ENCODE data around the gene TTC29. TPM values are rescaled to one million over a fixed set of nuclear protein-coding genes. Genes with fewer than 3 reads are reported as not detected.

Gene TTC29
- total RNA-seq, 1 donor from 2014 or later: not detected

GRCh38 chr4:146952896-146953295, 7.2 kb upstream of the TTC29 start:
- Histone ChIP-seq H3K9me3 (no peaks in the 10 kb centered on the region), H3K27me3 (peaks cover 23% of the 10 kb centered on the region), H3K27ac (no peak overlapping the region), H3K36me3 (no peaks in the 10 kb centered on the region), H3K4me1 (no peaks in the 10 kb centered on the region), H3K4me3 (no peak overlapping the region)
- no peak for ATAC-seq
- TF ChIP-seq CTCF (IDR thresholded peaks at IDR 0.05): no peak
- intact Hi-C loops (cut with DNase I): no loop called here
- DNase-seq: no peak

- no peaks in the 10 kb centered on the region for H3K9me3 ChIP-seq
- peaks cover 33% of the 10 kb centered on the region for H3K27me3 ChIP-seq
- H3K36me3 ChIP-seq: no peaks in the 10 kb centered on the region
- no peak overlapping the region for H3K27ac ChIP-seq
- DNase-seq (no peak), ATAC-seq (no peak)
- intact Hi-C loops (cut with DNase I): no loop called here
- H3K4me1 ChIP-seq: peaks cover 19% of the 10 kb centered on the region
- no peak for TF ChIP-seq CTCF (IDR thresholded peaks at IDR 0.05)
- no peak overlapping the region for H3K4me3 ChIP-seq
Observed at GRCh38 chr4:146949559-146949958, 3.9 kb upstream of the TTC29 start.

GRCh38 chr4:146943691-146944375, 1.8 kb downstream of the TTC29 start:
- ATAC-seq: no peak
- DNase-seq: no peak
- Histone ChIP-seq H3K4me1 (peaks cover 19% of the 10 kb centered on the region), H3K27me3 (peaks cover 11% of the 10 kb centered on the region), H3K9me3 (no peaks in the 10 kb centered on the region), H3K36me3 (no peaks in the 10 kb centered on the region), H3K27ac (no peak overlapping the region), H3K4me3 (no peak overlapping the region)
- no peak for TF ChIP-seq CTCF (IDR thresholded peaks at IDR 0.05)
- intact Hi-C loops (cut with DNase I): no loop called here

GRCh38 chr4:146932116-146932515, 13.5 kb downstream of the TTC29 start:
- H3K27me3 ChIP-seq: no peaks in the 10 kb centered on the region
- no peak overlapping the region for H3K4me3 ChIP-seq
- no peaks in the 10 kb centered on the region for H3K36me3 ChIP-seq
- H3K9me3 ChIP-seq: no peaks in the 10 kb centered on the region
- H3K4me1 ChIP-seq: no peaks in the 10 kb centered on the region
- ATAC-seq: no peak
- intact Hi-C loops (cut with DNase I): no loop called here
- DNase-seq: no peak
- H3K27ac ChIP-seq: no peak overlapping the region
- TF ChIP-seq CTCF (IDR thresholded peaks at IDR 0.05): no peak

- no peak for ATAC-seq
- TF ChIP-seq CTCF (IDR thresholded peaks at IDR 0.05): no peak
Observed at GRCh38 chr4:146930673-146931072, 15.0 kb downstream of the TTC29 start.

GRCh38 chr4:146927695-146928094, 18.0 kb downstream of the TTC29 start:
- Histone ChIP-seq H3K9me3 (no peaks in the 10 kb centered on the region), H3K27ac (no peak overlapping the region), H3K4me3 (no peak overlapping the region), H3K36me3 (no peaks in the 10 kb centered on the region), H3K27me3 (no peaks in the 10 kb centered on the region), H3K4me1 (no peaks in the 10 kb centered on the region)
- no peak for DNase-seq
- ATAC-seq: no peak
- intact Hi-C loops (cut with DNase I): no loop called here
- TF ChIP-seq CTCF (IDR thresholded peaks at IDR 0.05): no peak

More at GRCh38 chr4:146930673-146931072, 15.0 kb downstream of the TTC29 start:
- H3K9me3 ChIP-seq: no peaks in the 10 kb centered on the region
- intact Hi-C loops (cut with DNase I): no loop called here
- H3K36me3 ChIP-seq: no peaks in the 10 kb centered on the region
- no peak overlapping the region for H3K27ac ChIP-seq
- H3K4me1 ChIP-seq: no peaks in the 10 kb centered on the region
- no peak for DNase-seq
- no peaks in the 10 kb centered on the region for H3K27me3 ChIP-seq
- H3K4me3 ChIP-seq: no peak overlapping the region
